Right atrium auricular region (tissue), 2 donors: ENCODE data around the gene LIN52. TPM values are rescaled to one million over a fixed set of nuclear protein-coding genes. Genes with fewer than 3 reads are reported as not detected.
"Not testable (repeated sequence)": the region's sequence is repeated elsewhere in the genome, so short reads cannot be mapped to it uniquely, and the experiment has no call there.

Source experiments
- DNase-seq: peaks from one replicate; pipeline ENCODE4 v3.0.0-alpha.2; 2019; ENCODE audit warnings: low spot score
- H3K27ac ChIP-seq, 2 donors: fragments of 200-600 bp; sonication (generic); 1 replicate in 1 of 2; 2 replicates in 1 of 2; pipeline ENCODE4 v1.5.1; 2016 to 2019
- H3K27me3 ChIP-seq, 2 donors: fragments of 200-600 bp; sonication (generic); one replicate each; pipeline versions ENCODE4 v1.5.1 to v1.6.0; 2017 to 2019
- H3K36me3 ChIP-seq: fragments of 200-600 bp; sonication (generic); one replicate; pipeline ENCODE4 v1.5.1; 2016
- H3K4me1 ChIP-seq, 2 donors: fragments of 200-600 bp; sonication (generic); one replicate each; pipeline versions ENCODE4 v1.5.1 to v1.6.0; 2017 to 2019
- H3K4me3 ChIP-seq, 2 donors: fragments of 200-600 bp; sonication (generic); 1 replicate in 1 of 2; 2 replicates in 1 of 2; pipeline ENCODE4 v1.5.1; 2017 to 2019; ENCODE audit warnings: mild to moderate bottlenecking in 1 of 2, moderate library complexity in 1 of 2
- H3K9me3 ChIP-seq, 2 donors: fragments of 200-600 bp; sonication (generic); one replicate each; pipeline ENCODE4 v1.5.1; 2019
- CTCF ChIP-seq, 2 donors: fragments of 200-600 bp; sonication (generic); IDR thresholded peaks; one replicate each; pipeline ENCODE4 v1.5.1; 2019; ENCODE audit warnings: antibody characterized with exemption in 2 of 2
- total RNA-seq, 2 donors: library from RNA; depleted of rRNA; stranded (reverse); fragments of >200 nt; gene quantifications; one replicate each; pipeline ENCODE4 v1.1.0, GENCODE V29; 2016

LIN52 gene
- total RNA-seq, 2 donors from 2014 or later: 7.1 to 7.4 TPM

- Histone ChIP-seq H3K36me3 (peaks cover 14% of the 10 kb centered on the region), H3K27ac (no peak overlapping the region)
- no peak for TF ChIP-seq CTCF (IDR thresholded peaks at IDR 0.05)
These were observed 24.6 kb downstream of the LIN52 start for GRCh38 chr14:74109369-74109768.

GRCh38 chr14:74111395-74112216 is 26.9 kb downstream of the LIN52 start:
- not testable (repeated sequence) for H3K36me3 ChIP-seq, H3K27me3 ChIP-seq, H3K27ac ChIP-seq, DNase-seq, H3K9me3 ChIP-seq, H3K4me3 ChIP-seq, H3K4me1 ChIP-seq
- TF ChIP-seq CTCF (IDR thresholded peaks at IDR 0.05): peak; percentile 29 to 67

More at GRCh38 chr14:74109369-74109768, 24.6 kb downstream of the LIN52 start:
- Histone ChIP-seq H3K27me3 (no peaks in the 10 kb centered on the region), H3K4me1 (no peaks in the 10 kb centered on the region), H3K4me3 (no peak overlapping the region), H3K9me3 (no peaks in the 10 kb centered on the region)
- DNase-seq: no peak

- not testable (repeated sequence) for H3K4me3 ChIP-seq, H3K27ac ChIP-seq, H3K36me3 ChIP-seq, H3K4me1 ChIP-seq, H3K27me3 ChIP-seq, DNase-seq, H3K9me3 ChIP-seq
These were observed 40.7 kb downstream of the LIN52 start for GRCh38 chr14:74125487-74125886.

GRCh38 chr14:74126315-74127013 is 41.7 kb downstream of the LIN52 start:
- DNase-seq: no peak
- no peak for TF ChIP-seq CTCF (IDR thresholded peaks at IDR 0.05)

GRCh38 chr14:74127634-74128033 is 42.9 kb downstream of the LIN52 start:
- H3K27ac ChIP-seq: no peak overlapping the region
- H3K4me1 ChIP-seq: no peaks in the 10 kb centered on the region
- DNase-seq: no peak
- no peaks in the 10 kb centered on the region for H3K27me3 ChIP-seq
- peaks cover 0 to 5% of the 10 kb centered on the region in 2 donors for H3K9me3 ChIP-seq
- no peaks in the 10 kb centered on the region for H3K36me3 ChIP-seq
- TF ChIP-seq CTCF (IDR thresholded peaks at IDR 0.05): no peak
- H3K4me3 ChIP-seq: no peak overlapping the region

More at GRCh38 chr14:74126315-74127013, 41.7 kb downstream of the LIN52 start:
- Histone ChIP-seq H3K27me3 (no peaks in the 10 kb centered on the region), H3K4me1 (no peaks in the 10 kb centered on the region), H3K9me3 (peaks cover 0 to 5% of the 10 kb centered on the region in 2 donors), H3K36me3 (no peaks in the 10 kb centered on the region), H3K27ac (no peak overlapping the region), H3K4me3 (no peak overlapping the region)

- H3K27ac ChIP-seq: no peak overlapping the region
- no peaks in the 10 kb centered on the region for H3K4me1 ChIP-seq
- no peaks in the 10 kb centered on the region for H3K36me3 ChIP-seq
- no peak overlapping the region for H3K4me3 ChIP-seq
- no peaks in the 10 kb centered on the region for H3K27me3 ChIP-seq
- DNase-seq: no peak
- no peak for TF ChIP-seq CTCF (IDR thresholded peaks at IDR 0.05)
- H3K9me3 ChIP-seq: no peaks in the 10 kb centered on the region
These were observed 49.2 kb downstream of the LIN52 start for GRCh38 chr14:74133833-74134481.
